Activated T-helper 1 cell treated with Interleukin-2 at 50 U/mL for 16 hours (primary cell): ENCODE data around the gene C1orf116.
A peak's percentile ranks its signal among the peaks of the same experiment; 100 is the strongest.

ENCODE experiments used
- DNase-seq: peaks from one replicate; pipeline ENCODE4 v3.0.0-alpha.2; 2020; ENCODE audit warnings: low read depth

C1orf116 gene

GRCh38 chr1:207032528-207033017 is at the start of gene C1orf116:
C1orf116 (minus strand) TSS chr1:207032756; CDS start chr1:207027598, 5,158 bp downstream.
- DNase-seq, result no peak

- no peak for DNase-seq
Measured at GRCh38 chr1:207081806-207082205, 49.2 kb upstream of the C1orf116 start.

- DNase-seq, result no peak
Measured at GRCh38 chr1:207081088-207081487, 48.5 kb upstream of the C1orf116 start.

- no peak for DNase-seq
Measured at GRCh38 chr1:207079706-207080241, 47.2 kb upstream of the C1orf116 start.

GRCh38 chr1:207078578-207079132 is 46.1 kb upstream of the C1orf116 start:
- no peak for DNase-seq

- DNase-seq, result peak; percentile 20
Measured at GRCh38 chr1:207077470-207078377, 45.2 kb upstream of the C1orf116 start.

- no peak for DNase-seq
Measured at GRCh38 chr1:207077012-207077411, 44.5 kb upstream of the C1orf116 start.

GRCh38 chr1:207076181-207076955 is 43.8 kb upstream of the C1orf116 start:
- DNase-seq, result no peak

GRCh38 chr1:207073906-207074820 is 41.6 kb upstream of the C1orf116 start:
- DNase-seq, result no peak

- DNase-seq, result no peak
Measured at GRCh38 chr1:207072233-207072632, 39.7 kb upstream of the C1orf116 start.

GRCh38 chr1:207071426-207071825 is 38.9 kb upstream of the C1orf116 start:
- DNase-seq, result no peak

- no peak for DNase-seq
Measured at GRCh38 chr1:207070811-207071210, 38.3 kb upstream of the C1orf116 start.

- no peak for DNase-seq
Measured at GRCh38 chr1:207069858-207070506, 37.4 kb upstream of the C1orf116 start.

GRCh38 chr1:207069061-207069460 is 36.5 kb upstream of the C1orf116 start:
- no peak for DNase-seq

GRCh38 chr1:207067665-207068064 is 35.1 kb upstream of the C1orf116 start:
- DNase-seq, result no peak

- no peak for DNase-seq
Measured at GRCh38 chr1:207067185-207067584, 34.6 kb upstream of the C1orf116 start.

GRCh38 chr1:207064561-207064960 is 32.0 kb upstream of the C1orf116 start:
- DNase-seq, result no peak

GRCh38 chr1:207063014-207063413 is 30.5 kb upstream of the C1orf116 start:
- no peak for DNase-seq

- no peak for DNase-seq
Measured at GRCh38 chr1:207062058-207062457, 29.5 kb upstream of the C1orf116 start.

- DNase-seq, result no peak
Measured at GRCh38 chr1:207060596-207060995, 28.0 kb upstream of the C1orf116 start.

GRCh38 chr1:207059881-207060280 is 27.3 kb upstream of the C1orf116 start:
- no peak for DNase-seq
